ENCODE results near the gene ZNF558.

DNA sequence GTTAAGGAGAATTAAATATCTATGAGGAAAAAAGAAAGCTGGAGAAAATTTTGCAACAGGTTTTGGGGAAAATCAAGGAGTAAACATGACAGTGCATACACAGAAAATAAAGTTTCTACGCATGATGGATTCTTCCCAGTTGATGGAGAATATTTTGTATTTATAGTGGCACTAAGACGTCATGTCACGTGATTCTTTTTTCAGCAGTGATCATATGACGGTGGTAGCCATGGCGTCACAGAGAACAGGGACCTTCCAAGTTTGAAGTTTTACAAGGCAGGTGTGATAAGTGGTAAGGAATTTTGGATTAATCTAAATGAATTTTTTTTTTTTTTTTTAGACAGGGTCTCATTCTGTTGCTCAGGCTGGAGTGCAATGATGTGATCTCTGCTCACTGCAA is 8.6 kb upstream of the ZNF558 start:
- no peak for TF ChIP-seq CTCF (conservative IDR thresholded peaks at IDR 0.05; ENCODE audit: low read depth in 2 of 2)
- no peak for TF ChIP-seq EZH2 (IDR thresholded peaks at IDR 0.05; ENCODE audit: low read depth, unreplicated experiment)
- no peak for TF ChIP-seq POLR2AphosphoS5 (IDR thresholded peaks at IDR 0.05; ENCODE audit: low read depth)

All from GM23338 (cell line).